Measurements from ENCODE around the gene SPATA9. TPM values are rescaled to one million over a fixed set of nuclear protein-coding genes. Genes with fewer than 3 reads are reported as not detected.
A peak's percentile ranks its signal among the peaks of the same experiment; 100 is the strongest.

The SPATA9 gene
- total RNA-seq, 1 donor = under 0.01 TPM

DNA sequence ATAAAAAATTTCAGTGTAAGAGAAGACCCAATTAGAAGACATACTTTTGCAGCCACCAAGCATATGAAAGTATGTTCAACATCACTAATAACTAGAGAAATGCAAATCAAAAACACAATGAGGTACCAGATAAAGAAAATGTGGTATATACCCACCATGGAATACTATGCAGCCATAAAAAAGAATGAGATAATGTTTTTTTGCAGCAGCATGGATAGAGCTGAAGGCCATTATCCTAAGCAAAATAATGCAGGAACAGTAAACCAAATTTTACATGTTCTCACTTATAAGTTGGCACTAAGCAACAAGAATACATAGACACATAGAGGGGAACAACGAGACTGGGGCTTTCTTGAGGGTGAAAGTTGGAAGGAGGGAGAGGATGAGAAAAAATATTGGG, 6.9 kb upstream of the SPATA9 start:
- DNase-seq (ENCODE audit: low read depth in 2 of 3, low spot score in 2 of 3) = no peak

DNA sequence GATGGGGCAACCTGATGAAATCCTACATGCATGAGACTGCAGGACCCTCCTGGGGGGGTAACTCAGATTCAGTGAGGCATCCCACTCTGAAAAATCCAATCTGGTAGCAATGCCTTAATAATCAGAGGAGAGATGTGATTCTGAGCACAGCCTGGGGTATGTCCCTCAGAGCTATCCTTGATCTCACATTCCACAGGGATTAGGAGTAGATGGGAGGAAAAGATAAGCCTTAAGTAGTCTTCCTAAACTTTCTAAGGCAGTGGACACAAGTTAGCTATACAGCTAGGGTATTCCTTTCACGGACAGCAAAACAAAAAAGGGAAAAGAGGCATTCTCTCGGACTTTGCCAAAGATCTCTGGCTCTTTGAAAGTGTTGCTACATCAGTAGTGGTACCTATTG, 3.9 kb upstream of the SPATA9 start:
- DNase-seq (ENCODE audit: low read depth in 2 of 3, low spot score in 2 of 3) = no peak

DNA sequence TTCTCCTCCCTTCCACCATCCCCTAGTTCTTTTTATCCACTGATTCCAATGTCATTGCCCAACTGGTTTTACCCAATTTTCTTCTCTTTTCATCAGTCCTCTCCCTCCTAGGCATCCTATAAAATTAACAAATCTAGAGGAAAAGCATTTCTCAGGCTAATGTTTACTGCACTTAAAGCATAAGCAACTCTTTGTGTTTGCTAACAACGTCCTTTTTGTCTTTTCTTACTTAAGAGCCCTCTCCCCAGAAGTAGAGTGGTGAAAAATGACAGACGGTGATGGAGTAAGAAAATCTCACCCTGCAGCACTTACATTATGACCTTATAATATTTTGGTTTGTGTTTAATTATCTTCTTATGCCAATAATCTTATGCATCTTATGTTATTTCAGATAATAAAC, 1.6 kb upstream of the SPATA9 start:
- no peak for DNase-seq (ENCODE audit: low read depth in 2 of 3, low spot score in 2 of 3)

DNA sequence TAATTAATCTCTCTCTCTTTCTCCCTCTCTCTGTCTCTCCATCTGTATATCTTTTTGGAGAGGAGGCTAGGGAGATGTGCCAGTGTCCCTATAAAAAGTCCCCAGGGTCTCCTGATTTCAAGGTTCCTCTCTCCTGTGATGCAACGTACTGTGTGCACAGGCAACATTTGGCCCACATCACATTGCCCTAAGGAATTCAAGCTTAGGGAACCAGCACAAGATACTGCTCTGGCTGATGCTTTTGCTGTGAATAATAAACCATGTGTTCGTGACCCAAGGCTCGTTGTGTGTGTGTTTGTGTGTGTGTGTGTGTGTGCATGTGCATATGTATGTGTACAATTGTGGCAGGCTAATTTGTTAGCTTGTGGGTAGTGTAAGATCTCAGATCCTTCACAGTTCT, 9.7 kb downstream of the SPATA9 start:
- no peak for DNase-seq (ENCODE audit: low read depth in 2 of 3, low spot score in 2 of 3)

DNA sequence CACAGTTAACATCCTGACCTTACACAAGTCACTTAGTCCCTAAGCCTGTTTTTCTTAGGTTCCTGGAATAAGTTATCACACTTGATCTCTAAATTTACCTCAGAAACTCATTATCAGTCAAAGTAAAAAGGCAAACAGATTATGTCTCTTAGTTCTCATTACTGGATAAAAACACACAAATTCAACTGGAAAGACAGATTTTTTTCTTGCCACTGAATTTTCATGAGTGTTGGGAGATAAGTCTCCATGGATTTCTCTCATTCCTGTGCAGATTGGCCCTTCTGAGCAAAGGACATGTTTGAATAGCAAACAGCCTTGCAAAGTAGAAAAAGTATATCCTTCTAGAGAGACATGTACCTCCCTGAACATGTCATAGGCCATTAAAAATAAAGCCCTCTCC, 10.2 kb downstream of the SPATA9 start:
- DNase-seq (ENCODE audit: low read depth in 2 of 3, low spot score in 2 of 3) = no peak

DNA sequence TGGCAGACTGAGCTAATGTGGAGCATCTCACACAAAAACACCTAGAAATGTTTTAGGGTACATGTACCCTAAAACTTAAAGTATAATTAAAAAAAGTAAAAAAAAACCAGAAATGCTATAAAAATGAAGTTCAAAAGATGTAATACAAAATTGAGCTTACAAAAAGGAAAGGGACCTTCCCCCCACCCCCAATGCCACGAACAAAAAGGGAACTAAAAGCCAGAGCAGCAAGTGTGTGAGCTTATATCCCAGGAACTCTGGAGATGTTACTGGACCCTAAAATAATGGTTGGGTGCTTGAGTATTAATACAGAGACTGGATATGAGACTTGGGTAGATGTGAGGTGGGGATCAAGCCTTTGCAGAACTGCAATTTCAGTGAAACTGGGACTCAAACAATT, 11.0 kb downstream of the SPATA9 start:
- peak in 1 of 3 donors; percentile 38 for DNase-seq (ENCODE audit: low read depth in 2 of 3, low spot score in 2 of 3)

DNA sequence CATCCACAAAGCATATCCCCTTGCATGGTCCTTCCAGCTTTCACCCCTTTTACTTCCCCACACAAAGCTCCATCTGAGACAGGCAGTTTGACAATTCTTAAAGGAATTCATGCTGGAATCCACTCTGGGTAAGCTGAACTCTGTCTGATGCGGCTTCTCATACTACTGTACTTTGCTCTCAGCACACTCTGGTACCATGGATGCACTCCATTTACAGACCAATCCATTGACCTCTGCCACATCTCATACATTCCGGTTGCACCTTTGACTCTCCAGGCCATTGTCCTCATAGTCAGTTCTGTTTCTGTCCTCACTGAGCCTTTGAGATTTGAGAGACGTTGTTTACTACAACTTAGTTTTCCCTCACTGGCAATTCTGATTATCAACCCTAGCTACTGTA, 12.2 kb downstream of the SPATA9 start:
- no peak for DNase-seq (ENCODE audit: low read depth in 2 of 3, low spot score in 2 of 3)

DNA sequence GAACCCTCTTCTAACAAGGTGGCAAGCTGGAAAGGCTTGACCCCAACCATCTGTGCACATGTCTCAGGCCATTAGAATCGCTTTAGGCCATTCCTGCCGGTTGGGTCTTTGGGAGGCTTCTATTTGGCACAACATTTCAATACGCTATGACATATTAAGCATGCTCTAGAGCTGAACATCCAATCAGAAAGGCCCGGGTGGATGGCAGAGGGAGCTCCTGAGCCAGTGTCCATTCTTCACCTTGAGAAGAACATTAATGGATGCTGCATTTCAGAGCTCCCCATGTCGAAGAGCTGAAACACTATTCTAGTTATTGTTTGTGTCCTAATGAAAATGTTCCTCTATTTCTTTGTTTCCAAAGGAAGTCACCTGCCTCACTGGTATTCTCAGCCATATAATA, 12.8 kb downstream of the SPATA9 start:
- no peak for DNase-seq (ENCODE audit: low read depth in 2 of 3, low spot score in 2 of 3)

DNA sequence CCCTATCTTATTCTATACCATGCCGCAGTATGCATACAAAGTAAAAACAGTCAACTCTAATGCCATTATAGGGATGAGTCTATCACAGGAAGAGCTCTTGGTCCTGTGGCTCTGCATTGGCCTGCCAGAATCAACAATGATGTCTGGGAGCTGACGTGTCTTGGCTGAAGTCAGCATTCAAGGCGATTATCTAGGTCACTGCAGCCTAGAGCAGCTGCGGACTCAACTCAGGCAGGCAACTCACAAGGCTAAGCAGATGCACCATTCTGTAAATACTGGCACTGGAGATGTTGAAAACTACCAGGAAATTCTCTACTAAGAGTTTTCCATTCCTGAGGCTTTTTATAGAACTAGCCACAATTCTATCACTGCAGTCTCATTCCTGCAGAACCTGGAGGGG, 13.3 kb downstream of the SPATA9 start:
- DNase-seq (ENCODE audit: low read depth in 2 of 3, low spot score in 2 of 3) = no peak

DNA sequence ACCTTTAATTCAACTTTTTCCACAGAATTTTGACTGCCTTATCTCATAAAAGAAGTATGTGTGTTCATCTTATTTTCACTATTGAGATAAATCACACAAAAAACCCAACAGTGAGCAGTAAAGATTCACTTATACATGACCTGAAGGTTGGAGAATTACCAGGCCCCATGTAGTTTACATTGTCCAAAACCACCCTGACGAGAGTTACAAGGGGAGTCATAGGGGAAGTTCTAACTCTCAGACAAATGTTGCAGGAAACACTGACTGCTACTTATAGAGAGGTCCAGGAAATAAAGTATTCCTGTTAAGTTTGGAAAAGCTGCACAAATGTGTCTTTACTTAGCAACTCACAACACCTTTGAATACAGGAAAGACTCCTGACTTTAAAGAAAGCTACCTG, 14.1 kb downstream of the SPATA9 start:
- DNase-seq (ENCODE audit: low read depth in 2 of 3, low spot score in 2 of 3) = no peak

DNA sequence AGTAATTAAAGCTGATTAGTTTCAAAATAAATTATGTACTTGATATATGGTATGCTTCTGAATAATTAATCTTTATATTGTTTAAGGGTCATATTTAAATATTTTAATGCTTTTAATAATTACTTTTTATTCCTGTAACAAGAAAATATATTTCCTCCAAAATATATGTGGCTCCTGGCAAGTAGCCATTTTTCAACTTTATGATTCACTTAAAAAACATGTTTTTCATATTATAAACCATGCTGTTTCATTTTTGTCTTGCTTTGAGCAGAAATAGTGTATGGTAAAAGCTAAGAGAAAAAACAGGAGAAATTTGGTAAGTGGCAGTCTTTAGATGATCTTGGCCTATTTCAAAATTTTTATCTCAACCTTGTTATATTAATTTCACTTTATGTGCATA, 14.6 kb downstream of the SPATA9 start:
- no peak for DNase-seq (ENCODE audit: low read depth in 2 of 3, low spot score in 2 of 3)

DNA sequence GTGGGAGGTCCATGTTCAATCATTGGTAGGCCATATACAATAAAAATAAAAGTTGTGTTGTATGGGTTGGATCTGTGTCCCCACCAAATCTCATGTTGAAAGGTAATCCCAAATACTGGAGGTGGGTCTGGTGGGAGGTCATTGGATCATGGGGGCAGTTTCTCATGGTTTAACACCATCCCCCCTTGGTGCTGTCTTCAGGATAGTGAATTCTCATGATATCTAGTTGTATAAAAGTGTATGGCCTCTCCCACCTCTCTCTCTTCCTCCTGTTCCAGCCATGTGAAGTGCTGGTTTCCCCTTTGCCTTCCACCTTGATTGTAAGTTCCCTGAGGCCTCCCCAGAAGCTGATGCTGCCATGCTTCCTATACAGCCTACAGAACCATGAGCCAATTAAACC, 15.1 kb downstream of the SPATA9 start:
- DNase-seq (ENCODE audit: low read depth in 2 of 3, low spot score in 2 of 3) = no peak

DNA sequence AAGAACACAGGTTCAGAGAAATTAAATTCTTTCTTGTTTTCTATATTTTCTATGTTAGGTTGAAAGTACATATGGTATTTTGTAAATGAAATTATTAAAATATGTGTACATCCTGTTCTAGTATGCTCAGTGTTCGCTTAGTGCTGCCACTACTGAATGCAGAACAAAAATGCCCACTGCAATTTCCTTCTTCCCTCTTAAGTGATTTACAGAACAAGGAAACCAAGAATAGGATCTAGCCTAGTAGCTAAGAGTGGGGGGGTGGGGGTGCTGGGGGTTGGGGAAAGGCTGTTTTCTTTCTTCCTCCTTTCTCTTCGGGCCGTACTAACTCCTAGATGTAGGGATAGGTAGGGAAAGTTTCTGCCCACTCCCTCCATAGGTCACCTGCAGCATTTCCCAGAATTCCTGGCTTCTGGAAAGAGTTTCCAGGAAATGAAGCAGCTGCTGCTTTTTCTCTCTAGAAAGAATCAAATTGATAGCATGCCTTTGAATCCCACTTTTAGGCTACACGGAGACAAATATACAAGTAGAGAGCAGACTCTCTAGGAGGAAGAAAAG, 15.7 kb downstream of the SPATA9 start:
- peak in 1 of 3 donors; percentile 14 for DNase-seq (ENCODE audit: low read depth in 2 of 3, low spot score in 2 of 3)

DNA sequence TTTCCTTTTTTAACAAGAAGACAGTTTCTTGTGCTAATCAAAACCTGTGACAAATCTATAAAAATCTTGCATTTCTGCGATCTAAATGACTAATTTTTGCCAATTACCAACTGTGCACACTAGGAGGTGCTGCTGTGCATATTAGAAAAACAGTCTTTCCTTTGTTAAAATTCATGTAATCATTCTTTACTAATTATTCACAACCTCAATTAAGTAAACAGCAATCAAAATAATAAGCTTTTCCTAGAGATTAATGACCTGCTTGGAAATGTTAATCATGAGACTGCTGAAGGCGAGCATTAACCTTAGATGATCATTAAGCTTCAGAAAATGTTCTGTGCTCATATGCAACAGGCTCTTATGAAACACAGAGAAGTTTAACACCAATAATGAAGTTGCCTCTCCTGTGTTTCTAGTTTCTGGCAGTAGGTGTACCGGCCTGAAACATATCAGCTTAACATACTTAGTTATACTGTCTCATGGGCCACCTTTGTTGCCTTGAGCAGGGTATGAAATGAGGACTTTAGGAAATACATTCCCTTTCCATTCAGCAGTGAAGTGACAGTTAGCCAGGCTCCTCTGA, 18.5 kb downstream of the SPATA9 start:
- peak in 2 of 3 donors; percentile 33 to 64 for DNase-seq (ENCODE audit: low read depth in 2 of 3, low spot score in 2 of 3)

DNA sequence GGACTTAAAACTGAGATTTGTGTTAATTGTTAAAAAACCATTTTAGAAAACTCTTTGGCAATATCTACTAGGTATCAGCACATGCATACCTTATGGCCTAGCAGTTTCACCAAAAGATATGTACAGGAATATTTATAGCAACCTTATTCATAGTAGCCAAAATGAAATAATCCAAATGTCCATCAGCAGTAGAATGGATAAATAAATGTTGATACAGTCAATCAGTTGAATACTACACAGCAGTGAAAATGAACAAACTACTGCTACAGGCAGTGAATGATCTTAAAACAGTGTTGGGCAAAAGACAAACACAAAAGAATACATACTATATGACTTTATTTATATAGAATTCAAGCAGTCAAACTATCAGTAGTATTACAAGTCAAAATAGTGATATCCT, 19.8 kb downstream of the SPATA9 start:
- no peak for DNase-seq (ENCODE audit: low read depth in 2 of 3, low spot score in 2 of 3)

DNA sequence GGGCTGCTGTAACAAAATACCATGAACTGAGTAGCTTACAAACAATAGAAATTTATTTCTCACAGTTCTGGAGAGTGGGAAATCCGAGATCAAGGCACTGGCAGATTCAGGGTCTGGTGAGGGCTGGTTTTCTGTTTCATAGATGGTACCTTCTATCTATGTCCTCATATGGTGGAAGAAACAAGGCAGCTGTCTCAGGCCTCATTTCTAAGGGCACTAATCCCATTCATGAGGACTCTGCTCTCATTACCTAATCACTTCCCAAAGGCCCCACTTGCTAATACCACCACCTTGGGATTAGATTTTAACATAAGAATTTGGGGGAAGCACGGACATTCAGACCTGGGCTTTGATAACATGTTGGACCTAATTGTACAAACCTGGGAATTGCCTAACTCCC, 22.7 kb downstream of the SPATA9 start:
- DNase-seq (ENCODE audit: low read depth in 2 of 3, low spot score in 2 of 3) = no peak

DNA sequence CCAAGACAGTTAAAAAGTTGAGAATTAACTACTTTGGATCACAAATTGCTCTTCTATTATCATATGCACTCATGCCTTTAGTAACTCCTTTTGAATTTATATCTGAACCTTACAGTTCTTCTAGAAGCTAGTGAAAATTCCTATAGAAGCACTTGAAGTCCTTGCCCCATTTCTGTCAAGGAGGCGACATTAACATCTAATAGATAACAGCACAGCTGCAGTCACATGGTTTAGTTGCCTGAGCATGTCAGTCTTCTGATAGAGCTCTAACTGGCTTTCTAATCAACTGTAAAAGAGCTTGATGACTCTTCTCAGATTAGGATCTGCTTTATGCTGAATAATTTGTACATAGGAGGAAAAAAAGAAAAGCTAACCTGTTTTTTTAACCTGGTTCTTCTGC, 27.2 kb downstream of the SPATA9 start:
- DNase-seq (ENCODE audit: low read depth in 2 of 3, low spot score in 2 of 3) = no peak

DNA sequence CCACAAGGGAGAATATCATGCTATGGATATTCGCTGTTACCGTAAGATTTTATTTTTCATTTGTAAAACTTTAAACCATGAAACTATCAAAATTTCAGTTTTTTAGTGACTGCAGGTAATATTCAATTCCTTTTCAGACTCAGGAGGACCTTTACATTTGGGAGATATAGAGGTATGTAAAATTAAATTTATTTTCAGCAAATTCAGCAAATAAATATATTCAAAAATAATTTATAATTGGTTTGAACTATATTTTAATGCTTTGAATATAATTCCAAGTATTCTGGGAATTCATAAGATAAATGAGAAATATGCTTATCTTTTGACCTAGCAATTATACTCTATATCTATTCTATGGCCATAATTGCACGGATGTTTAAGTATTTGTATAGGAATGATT, 28.6 kb downstream of the SPATA9 start:
- no peak for DNase-seq (ENCODE audit: low read depth in 2 of 3, low spot score in 2 of 3)

DNA sequence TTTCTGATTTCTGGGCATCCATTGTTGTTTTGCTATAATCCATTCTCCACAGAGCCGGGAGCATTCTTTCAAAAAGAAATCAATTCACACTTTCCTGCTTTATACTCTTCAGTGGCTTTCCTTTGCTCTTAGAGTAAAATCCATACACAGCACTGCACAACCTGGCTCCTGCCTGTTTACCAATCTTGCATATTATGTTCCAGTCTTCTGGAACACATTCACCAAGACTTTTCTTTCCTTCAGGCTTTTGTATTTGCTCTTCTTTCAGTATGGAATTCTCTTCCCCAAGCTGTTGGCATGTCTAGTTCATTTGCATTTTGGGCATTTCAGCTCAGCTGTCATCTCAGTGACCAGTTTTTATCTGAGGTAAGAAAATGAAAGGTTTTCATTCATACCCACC, 29.9 kb downstream of the SPATA9 start:
- DNase-seq (ENCODE audit: low read depth in 2 of 3, low spot score in 2 of 3) = no peak

DNA sequence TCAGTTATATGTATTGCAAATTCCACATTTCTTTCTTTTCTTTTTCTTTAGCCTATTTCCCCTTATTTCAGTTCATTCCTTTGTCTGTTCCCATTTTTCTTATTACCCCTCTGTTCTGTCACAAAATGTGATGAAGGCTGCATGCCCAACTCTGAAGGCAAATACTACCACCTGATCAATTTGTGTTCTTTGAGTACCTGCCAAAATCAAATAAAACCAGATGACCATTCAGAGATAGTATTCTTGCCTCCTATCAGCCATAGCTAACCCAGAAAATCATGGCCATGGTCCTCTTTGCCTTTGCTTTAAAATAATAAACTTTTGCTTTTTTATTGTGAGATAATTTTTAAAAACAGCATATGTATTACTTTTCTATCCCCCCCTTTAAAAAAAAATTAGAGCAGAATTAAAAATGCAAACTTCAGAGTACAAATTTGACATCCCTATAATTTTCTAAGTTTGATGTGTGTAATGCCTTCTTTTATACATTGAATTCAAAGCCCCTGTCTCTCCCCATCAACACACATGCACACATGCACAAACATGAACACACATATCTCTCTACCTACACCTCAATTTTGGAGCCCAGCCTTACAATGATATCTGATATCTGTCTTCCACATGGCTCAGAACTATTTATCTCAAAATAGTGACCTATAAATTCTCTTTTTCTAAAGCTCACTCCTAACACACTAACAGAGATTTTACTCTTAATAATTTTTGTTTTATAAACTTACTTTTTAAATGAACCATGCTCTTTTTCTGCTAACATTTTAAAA, 32.8 kb downstream of the SPATA9 start:
- no peak for DNase-seq (ENCODE audit: low read depth in 2 of 3, low spot score in 2 of 3)

DNA sequence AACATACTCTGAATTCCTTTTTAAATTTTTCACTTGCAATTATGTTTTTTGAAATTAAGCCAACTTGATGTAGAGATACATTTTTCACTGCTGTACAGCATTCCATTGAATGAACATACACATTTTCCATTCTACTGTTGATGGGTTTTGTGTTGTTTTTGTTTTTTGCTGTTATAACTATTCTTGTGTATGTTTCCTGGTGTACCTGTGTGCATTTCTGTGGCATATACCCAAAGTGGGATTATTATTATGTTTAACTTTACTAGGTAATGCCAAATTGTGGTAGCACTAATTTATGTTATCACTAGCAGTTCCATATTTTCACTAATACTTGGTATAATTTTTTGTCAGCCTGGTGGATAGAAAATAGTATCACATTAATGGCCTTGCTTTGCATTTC, 33.5 kb downstream of the SPATA9 start:
- no peak for DNase-seq (ENCODE audit: low read depth in 2 of 3, low spot score in 2 of 3)

Data from hematopoietic multipotent progenitor cell (in vitro differentiated cells).